NT2/D1 (cell line): ENCODE results near the gene PPFIBP1.

Experiments
- SUZ12 ChIP-seq: IDR thresholded peaks from 2 replicates; pipeline ENCODE4 v1.6.1; 2011; ENCODE audit not compliant: insufficient read length, insufficient read depth; ENCODE audit errors: extremely low read depth
- YY1 ChIP-seq: IDR thresholded peaks from 2 replicates; pipeline ENCODE4 v1.6.1; 2011; ENCODE audit not compliant: insufficient read length, insufficient read depth
- ZNF274 ChIP-seq: IDR thresholded peaks from 2 replicates; pipeline ENCODE4 v1.6.1; 2011; ENCODE audit warnings: mild to moderate bottlenecking, low read depth, low read length

DNA sequence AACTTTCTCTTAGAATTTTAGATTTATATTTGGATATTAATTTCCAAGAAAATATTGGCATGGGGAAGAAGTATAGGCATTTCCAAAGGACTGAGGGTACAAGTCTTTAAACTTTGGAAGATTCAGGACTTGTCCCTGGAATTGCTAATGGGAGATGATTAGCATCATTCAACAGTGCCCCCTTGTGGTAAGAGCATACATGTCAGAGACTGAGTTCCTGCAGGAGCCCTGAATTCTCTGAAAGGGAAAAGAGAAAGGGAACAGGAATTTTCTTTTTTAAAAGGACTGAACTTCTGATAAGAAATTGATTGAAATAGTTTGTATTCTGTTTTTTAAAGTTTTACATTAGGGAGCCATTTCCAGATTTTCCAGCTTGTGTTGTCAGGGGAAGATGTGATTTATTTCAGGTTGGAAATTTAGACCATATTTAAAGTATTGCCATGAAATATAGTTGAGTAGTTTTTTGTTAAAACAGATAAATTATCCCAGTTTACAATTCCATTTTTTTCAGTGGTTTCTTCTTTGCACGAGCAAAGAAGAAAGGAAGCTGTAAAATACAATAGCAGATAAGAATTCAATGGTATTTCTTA, 128.3 kb downstream of the PPFIBP1 start:
- TF ChIP-seq ZNF274 (no peak), SUZ12 (no peak), YY1 (no peak)
